WTC11 (cell line): ENCODE measurements around the gene SRSF8. TPM values are rescaled to one million over a fixed set of nuclear protein-coding genes. Genes with fewer than 3 reads are reported as not detected.

Experiments
- ATAC-seq: fragments of 200-7000 bp; cut with Tn5 transposase; 2 replicates; pipeline ENCODE4 v1.10.0; 2021; ENCODE audit warnings: mild to moderate bottlenecking, moderate library complexity
- CTCF ChIA-PET: fragments of 300-600 bp; sonication (Branson Sonifier 250); formaldehyde crosslinking; loops from one replicate; lab custom pipeline; 2021; ENCODE audit warnings: antibody characterized with exemption; lab: Charles Lee
- POLR2A ChIA-PET: fragments of 350-600 bp; sonication (Branson Sonifier 250); formaldehyde crosslinking; loops from one replicate; lab custom pipeline; 2021; ENCODE audit warnings: antibody characterized with exemption; lab: Charles Lee
- DNase-seq: peaks from one replicate; pipeline ENCODE4 v3.0.0; 2021; ENCODE audit warnings: low spot score
- H3K27ac Mint-ChIP-seq: 2 replicates; pipeline ENCODE4 v1.8.0; 2021; ENCODE audit warnings: mixed read lengths
- H3K27me3 Mint-ChIP-seq: 2 replicates; pipeline ENCODE4 v1.8.0; 2021; ENCODE audit warnings: low read depth, mild to moderate bottlenecking, moderate library complexity, mixed read lengths
- H3K36me3 Mint-ChIP-seq: 2 replicates; pipeline ENCODE4 v1.8.0; 2021; ENCODE audit warnings: mixed read lengths
- H3K4me1 Mint-ChIP-seq: 2 replicates; pipeline ENCODE4 v1.8.0; 2022; ENCODE audit warnings: mixed read lengths
- H3K4me3 Mint-ChIP-seq: 2 replicates; pipeline ENCODE4 v1.8.0; 2021; ENCODE audit warnings: mild to moderate bottlenecking, moderate library complexity, mixed read lengths
- H3K9me3 Mint-ChIP-seq: 2 replicates; pipeline ENCODE4 v1.8.0; 2021; ENCODE audit warnings: mixed read lengths
- ATF1 ChIP-seq: sonication (generic); formaldehyde crosslinking; IDR thresholded peaks from 2 replicates; pipeline ENCODE4 v1.8.1; 2023; ENCODE audit warnings: mild to moderate bottlenecking, moderate library complexity, missing genetic modification reagents
- FOXJ3 ChIP-seq: sonication (generic); formaldehyde crosslinking; IDR thresholded peaks from 2 replicates; pipeline ENCODE4 v1.9.0; 2021; ENCODE audit warnings: missing genetic modification reagents, mild to moderate bottlenecking, borderline replicate concordance
- FOXK1 ChIP-seq: sonication (generic); formaldehyde crosslinking; IDR thresholded peaks from 2 replicates; pipeline ENCODE4 v1.8.0; 2022; ENCODE audit warnings: mild to moderate bottlenecking, moderate library complexity, missing genetic modification reagents
- IRF2 ChIP-seq: sonication (generic); formaldehyde crosslinking; IDR thresholded peaks from 2 replicates; pipeline ENCODE4 v1.8.0; 2022; ENCODE audit warnings: low read depth, missing genetic modification reagents, borderline replicate concordance
- MXD4 ChIP-seq: fragments of 250-450 bp; sonication (Bioruptor Pico); IDR thresholded peaks from 2 replicates; pipeline ENCODE4 v1.8.0; 2021; ENCODE audit warnings: mild to moderate bottlenecking, moderate library complexity, borderline replicate concordance
- MYBL2 ChIP-seq: sonication (generic); formaldehyde crosslinking; IDR thresholded peaks from 2 replicates; pipeline ENCODE4 v1.8.1; 2023; ENCODE audit warnings: mild to moderate bottlenecking, moderate library complexity, missing genetic modification reagents
- NFYB ChIP-seq: sonication (generic); formaldehyde crosslinking; conservative IDR thresholded peaks from 2 replicates; pipeline ENCODE4 v1.8.0; 2022; ENCODE audit warnings: low read depth, missing genetic modification reagents
- NR1H2 ChIP-seq: sonication (generic); formaldehyde crosslinking; IDR thresholded peaks from 2 replicates; pipeline ENCODE4 v1.9.0; 2021; ENCODE audit warnings: mild to moderate bottlenecking, moderate library complexity, missing genetic modification reagents
- RORB ChIP-seq: fragments of 250-450 bp; sonication (Bioruptor Pico); IDR thresholded peaks from 2 replicates; pipeline ENCODE4 v1.9.0; 2021; ENCODE audit warnings: mild to moderate bottlenecking
- SMAD4 ChIP-seq: sonication (generic); formaldehyde crosslinking; IDR thresholded peaks from 2 replicates; pipeline ENCODE4 v1.8.0; 2022; ENCODE audit warnings: mild to moderate bottlenecking, missing genetic modification reagents
- TCF7 ChIP-seq: sonication (generic); formaldehyde crosslinking; IDR thresholded peaks from 2 replicates; pipeline ENCODE4 v1.8.0; 2022; ENCODE audit warnings: mild to moderate bottlenecking, low read depth, missing genetic modification reagents, moderate library complexity
- ZNF121 ChIP-seq: sonication (generic); formaldehyde crosslinking; IDR thresholded peaks from 2 replicates; pipeline ENCODE4 v1.8.0; 2023; ENCODE audit warnings: missing genetic modification reagents
- ZNF396 ChIP-seq: fragments of 250-450 bp; sonication (Bioruptor Pico); IDR thresholded peaks from 2 replicates; pipeline ENCODE4 v1.8.0; 2021; ENCODE audit warnings: mild to moderate bottlenecking, moderate library complexity, borderline replicate concordance
- ZNF671 ChIP-seq: fragments of 250-450 bp; sonication (Bioruptor Pico); IDR thresholded peaks from 2 replicates; pipeline ENCODE4 v1.8.0; 2021; ENCODE audit warnings: mild to moderate bottlenecking
- total RNA-seq: library from RNA; stranded (reverse); gene quantifications from 3 replicates; pipeline ENCODE4 v1.2.3, GENCODE V29; 2021
- TF ChIP-seq, protein P1 (sequence below): sonication (generic); formaldehyde crosslinking; IDR thresholded peaks from 2 replicates; pipeline ENCODE4 v1.8.1; 2023; ENCODE audit warnings: mild to moderate bottlenecking, missing genetic modification reagents
- TF ChIP-seq, protein P2 (sequence below): sonication (generic); formaldehyde crosslinking; IDR thresholded peaks from 2 replicates; pipeline ENCODE4 v1.8.1; 2022; ENCODE audit warnings: mild to moderate bottlenecking, missing genetic modification reagents, moderate library complexity, borderline replicate concordance
- TF ChIP-seq, protein P3 (sequence below): sonication (generic); formaldehyde crosslinking; IDR thresholded peaks from 2 replicates; pipeline ENCODE4 v1.8.0; 2022; ENCODE audit warnings: mild to moderate bottlenecking, missing genetic modification reagents
- TF ChIP-seq, protein P4 (sequence below): sonication (generic); formaldehyde crosslinking; IDR thresholded peaks from 2 replicates; pipeline ENCODE4 v1.8.1; 2023; ENCODE audit warnings: mild to moderate bottlenecking, missing genetic modification reagents
- TF ChIP-seq, protein P5 (sequence below): sonication (generic); formaldehyde crosslinking; IDR thresholded peaks from 2 replicates; pipeline ENCODE4 v1.8.0; 2022; ENCODE audit warnings: mild to moderate bottlenecking, missing genetic modification reagents
- TF ChIP-seq, protein P6 (sequence below): sonication (generic); formaldehyde crosslinking; IDR thresholded peaks from 2 replicates; pipeline ENCODE4 v1.8.1; 2023; ENCODE audit warnings: mild to moderate bottlenecking, missing genetic modification reagents, borderline replicate concordance
- TF ChIP-seq, protein P7 (sequence below): sonication (generic); formaldehyde crosslinking; IDR thresholded peaks from 2 replicates; pipeline ENCODE4 v1.8.1; 2022; ENCODE audit warnings: missing genetic modification reagents, borderline replicate concordance
- TF ChIP-seq, protein P8 (sequence below): sonication (generic); formaldehyde crosslinking; IDR thresholded peaks from 2 replicates; pipeline ENCODE4 v1.8.1; 2022; ENCODE audit warnings: mild to moderate bottlenecking, moderate library complexity, missing genetic modification reagents

Gene SRSF8
- total RNA-seq, 1 experiment from 2014 or later, result 20.9 TPM

DNA sequence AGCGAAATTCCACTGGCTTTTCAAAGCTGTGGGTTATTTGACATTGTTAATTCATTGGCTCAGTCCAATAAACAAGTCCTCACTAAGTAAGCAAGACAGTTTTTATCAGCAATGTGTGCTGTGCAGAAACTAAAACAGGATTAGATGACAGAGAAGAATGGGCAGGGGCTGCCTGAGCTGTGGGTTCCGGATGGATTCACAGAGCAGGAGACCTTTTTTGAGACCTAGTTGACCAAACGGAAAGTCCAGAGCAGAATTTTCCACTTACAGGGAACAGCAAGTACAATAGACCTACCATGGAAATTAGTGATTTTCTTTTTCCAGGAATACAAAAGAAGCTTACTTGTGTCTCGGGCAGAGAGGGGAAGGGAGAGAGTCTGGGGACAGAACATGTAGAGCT, 22.7 kb upstream of the SRSF8 start:
- DNase-seq (no peak), ATAC-seq (no peak)
- Mint-ChIP-seq H3K4me3 (no peak overlapping the region), H3K36me3 (no peaks in the 10 kb centered on the region), H3K27ac (no peak overlapping the region), H3K27me3 (peaks cover 9% of the 10 kb centered on the region; the same call in 1 of the 2 replicates), H3K9me3 (no peaks in the 10 kb centered on the region)
- CTCF ChIA-PET, result no interaction called here
- POLR2A ChIA-PET, result no interaction called here
- no peak for TF ChIP-seq ZNF671 (CRISPR knock-in tag)
- TF ChIP-seq FOXK1 (CRISPR knock-in tag), result no peak
- TF ChIP-seq ATF1 (CRISPR knock-in tag), result no peak
- no peak for TF ChIP-seq IRF2
- TF ChIP-seq, protein P1, sequence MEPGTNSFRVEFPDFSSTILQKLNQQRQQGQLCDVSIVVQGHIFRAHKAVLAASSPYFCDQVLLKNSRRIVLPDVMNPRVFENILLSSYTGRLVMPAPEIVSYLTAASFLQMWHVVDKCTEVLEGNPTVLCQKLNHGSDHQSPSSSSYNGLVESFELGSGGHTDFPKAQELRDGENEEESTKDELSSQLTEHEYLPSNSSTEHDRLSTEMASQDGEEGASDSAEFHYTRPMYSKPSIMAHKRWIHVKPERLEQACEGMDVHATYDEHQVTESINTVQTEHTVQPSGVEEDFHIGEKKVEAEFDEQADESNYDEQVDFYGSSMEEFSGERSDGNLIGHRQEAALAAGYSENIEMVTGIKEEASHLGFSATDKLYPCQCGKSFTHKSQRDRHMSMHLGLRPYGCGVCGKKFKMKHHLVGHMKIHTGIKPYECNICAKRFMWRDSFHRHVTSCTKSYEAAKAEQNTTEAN (CRISPR knock-in tag), result no peak
- TF ChIP-seq, protein P2, sequence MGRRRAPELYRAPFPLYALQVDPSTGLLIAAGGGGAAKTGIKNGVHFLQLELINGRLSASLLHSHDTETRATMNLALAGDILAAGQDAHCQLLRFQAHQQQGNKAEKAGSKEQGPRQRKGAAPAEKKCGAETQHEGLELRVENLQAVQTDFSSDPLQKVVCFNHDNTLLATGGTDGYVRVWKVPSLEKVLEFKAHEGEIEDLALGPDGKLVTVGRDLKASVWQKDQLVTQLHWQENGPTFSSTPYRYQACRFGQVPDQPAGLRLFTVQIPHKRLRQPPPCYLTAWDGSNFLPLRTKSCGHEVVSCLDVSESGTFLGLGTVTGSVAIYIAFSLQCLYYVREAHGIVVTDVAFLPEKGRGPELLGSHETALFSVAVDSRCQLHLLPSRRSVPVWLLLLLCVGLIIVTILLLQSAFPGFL (CRISPR knock-in tag), result no peak
- no peak for TF ChIP-seq NR1H2 (CRISPR knock-in tag)
- TF ChIP-seq, protein P3, sequence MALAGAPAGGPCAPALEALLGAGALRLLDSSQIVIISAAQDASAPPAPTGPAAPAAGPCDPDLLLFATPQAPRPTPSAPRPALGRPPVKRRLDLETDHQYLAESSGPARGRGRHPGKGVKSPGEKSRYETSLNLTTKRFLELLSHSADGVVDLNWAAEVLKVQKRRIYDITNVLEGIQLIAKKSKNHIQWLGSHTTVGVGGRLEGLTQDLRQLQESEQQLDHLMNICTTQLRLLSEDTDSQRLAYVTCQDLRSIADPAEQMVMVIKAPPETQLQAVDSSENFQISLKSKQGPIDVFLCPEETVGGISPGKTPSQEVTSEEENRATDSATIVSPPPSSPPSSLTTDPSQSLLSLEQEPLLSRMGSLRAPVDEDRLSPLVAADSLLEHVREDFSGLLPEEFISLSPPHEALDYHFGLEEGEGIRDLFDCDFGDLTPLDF (CRISPR knock-in tag), result no peak
- TF ChIP-seq, protein P4, sequence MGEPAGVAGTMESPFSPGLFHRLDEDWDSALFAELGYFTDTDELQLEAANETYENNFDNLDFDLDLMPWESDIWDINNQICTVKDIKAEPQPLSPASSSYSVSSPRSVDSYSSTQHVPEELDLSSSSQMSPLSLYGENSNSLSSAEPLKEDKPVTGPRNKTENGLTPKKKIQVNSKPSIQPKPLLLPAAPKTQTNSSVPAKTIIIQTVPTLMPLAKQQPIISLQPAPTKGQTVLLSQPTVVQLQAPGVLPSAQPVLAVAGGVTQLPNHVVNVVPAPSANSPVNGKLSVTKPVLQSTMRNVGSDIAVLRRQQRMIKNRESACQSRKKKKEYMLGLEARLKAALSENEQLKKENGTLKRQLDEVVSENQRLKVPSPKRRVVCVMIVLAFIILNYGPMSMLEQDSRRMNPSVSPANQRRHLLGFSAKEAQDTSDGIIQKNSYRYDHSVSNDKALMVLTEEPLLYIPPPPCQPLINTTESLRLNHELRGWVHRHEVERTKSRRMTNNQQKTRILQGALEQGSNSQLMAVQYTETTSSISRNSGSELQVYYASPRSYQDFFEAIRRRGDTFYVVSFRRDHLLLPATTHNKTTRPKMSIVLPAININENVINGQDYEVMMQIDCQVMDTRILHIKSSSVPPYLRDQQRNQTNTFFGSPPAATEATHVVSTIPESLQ (CRISPR knock-in tag), result no peak
- TF ChIP-seq, protein P5, sequence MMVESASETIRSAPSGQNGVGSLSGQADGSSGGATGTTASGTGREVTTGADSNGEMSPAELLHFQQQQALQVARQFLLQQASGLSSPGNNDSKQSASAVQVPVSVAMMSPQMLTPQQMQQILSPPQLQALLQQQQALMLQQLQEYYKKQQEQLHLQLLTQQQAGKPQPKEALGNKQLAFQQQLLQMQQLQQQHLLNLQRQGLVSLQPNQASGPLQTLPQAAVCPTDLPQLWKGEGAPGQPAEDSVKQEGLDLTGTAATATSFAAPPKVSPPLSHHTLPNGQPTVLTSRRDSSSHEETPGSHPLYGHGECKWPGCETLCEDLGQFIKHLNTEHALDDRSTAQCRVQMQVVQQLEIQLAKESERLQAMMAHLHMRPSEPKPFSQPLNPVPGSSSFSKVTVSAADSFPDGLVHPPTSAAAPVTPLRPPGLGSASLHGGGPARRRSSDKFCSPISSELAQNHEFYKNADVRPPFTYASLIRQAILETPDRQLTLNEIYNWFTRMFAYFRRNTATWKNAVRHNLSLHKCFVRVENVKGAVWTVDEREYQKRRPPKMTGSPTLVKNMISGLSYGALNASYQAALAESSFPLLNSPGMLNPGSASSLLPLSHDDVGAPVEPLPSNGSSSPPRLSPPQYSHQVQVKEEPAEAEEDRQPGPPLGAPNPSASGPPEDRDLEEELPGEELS, result no peak
- TF ChIP-seq, protein P6, sequence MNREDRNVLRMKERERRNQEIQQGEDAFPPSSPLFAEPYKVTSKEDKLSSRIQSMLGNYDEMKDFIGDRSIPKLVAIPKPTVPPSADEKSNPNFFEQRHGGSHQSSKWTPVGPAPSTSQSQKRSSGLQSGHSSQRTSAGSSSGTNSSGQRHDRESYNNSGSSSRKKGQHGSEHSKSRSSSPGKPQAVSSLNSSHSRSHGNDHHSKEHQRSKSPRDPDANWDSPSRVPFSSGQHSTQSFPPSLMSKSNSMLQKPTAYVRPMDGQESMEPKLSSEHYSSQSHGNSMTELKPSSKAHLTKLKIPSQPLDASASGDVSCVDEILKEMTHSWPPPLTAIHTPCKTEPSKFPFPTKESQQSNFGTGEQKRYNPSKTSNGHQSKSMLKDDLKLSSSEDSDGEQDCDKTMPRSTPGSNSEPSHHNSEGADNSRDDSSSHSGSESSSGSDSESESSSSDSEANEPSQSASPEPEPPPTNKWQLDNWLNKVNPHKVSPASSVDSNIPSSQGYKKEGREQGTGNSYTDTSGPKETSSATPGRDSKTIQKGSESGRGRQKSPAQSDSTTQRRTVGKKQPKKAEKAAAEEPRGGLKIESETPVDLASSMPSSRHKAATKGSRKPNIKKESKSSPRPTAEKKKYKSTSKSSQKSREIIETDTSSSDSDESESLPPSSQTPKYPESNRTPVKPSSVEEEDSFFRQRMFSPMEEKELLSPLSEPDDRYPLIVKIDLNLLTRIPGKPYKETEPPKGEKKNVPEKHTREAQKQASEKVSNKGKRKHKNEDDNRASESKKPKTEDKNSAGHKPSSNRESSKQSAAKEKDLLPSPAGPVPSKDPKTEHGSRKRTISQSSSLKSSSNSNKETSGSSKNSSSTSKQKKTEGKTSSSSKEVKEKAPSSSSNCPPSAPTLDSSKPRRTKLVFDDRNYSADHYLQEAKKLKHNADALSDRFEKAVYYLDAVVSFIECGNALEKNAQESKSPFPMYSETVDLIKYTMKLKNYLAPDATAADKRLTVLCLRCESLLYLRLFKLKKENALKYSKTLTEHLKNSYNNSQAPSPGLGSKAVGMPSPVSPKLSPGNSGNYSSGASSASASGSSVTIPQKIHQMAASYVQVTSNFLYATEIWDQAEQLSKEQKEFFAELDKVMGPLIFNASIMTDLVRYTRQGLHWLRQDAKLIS (CRISPR knock-in tag), result no peak
- no peak for TF ChIP-seq ZNF396 (CRISPR knock-in tag)
- TF ChIP-seq MXD4 (CRISPR knock-in tag), result no peak
- TF ChIP-seq, all 79 proteins: peak for 0
- H3K4me1 Mint-ChIP-seq, result no peaks in the 10 kb centered on the region

DNA sequence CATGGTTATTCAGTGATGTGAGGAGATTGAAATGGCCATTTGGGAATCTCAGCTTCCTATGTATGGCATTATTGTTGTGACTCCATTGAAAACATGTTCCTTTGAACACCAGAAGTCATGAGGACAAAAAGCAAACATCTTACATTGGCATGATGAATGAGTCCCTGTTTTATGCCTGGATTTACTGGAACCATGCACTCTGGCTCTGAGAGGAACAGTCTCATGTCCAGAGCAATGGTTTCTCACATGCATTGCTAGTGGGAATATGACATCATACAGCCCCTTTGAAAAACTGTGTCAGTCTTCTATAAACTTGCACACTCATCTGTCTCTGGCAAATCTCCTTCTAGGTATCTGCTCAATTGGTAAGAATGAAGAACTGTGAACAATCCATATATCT, 20.9 kb upstream of the SRSF8 start:
- ChIA-PET POLR2A (no interaction called here), CTCF (no interaction called here)
- H3K4me1 Mint-ChIP-seq, result no peaks in the 10 kb centered on the region
- H3K4me3 Mint-ChIP-seq, result no peak overlapping the region
- DNase-seq, result no peak
- H3K36me3 Mint-ChIP-seq, result no peaks in the 10 kb centered on the region
- peaks cover 9% of the 10 kb centered on the region; the same call in 1 of the 2 replicates for H3K27me3 Mint-ChIP-seq
- H3K9me3 Mint-ChIP-seq, result no peaks in the 10 kb centered on the region
- no peak for ATAC-seq
- H3K27ac Mint-ChIP-seq, result no peak overlapping the region
- TF ChIP-seq, protein P7, sequence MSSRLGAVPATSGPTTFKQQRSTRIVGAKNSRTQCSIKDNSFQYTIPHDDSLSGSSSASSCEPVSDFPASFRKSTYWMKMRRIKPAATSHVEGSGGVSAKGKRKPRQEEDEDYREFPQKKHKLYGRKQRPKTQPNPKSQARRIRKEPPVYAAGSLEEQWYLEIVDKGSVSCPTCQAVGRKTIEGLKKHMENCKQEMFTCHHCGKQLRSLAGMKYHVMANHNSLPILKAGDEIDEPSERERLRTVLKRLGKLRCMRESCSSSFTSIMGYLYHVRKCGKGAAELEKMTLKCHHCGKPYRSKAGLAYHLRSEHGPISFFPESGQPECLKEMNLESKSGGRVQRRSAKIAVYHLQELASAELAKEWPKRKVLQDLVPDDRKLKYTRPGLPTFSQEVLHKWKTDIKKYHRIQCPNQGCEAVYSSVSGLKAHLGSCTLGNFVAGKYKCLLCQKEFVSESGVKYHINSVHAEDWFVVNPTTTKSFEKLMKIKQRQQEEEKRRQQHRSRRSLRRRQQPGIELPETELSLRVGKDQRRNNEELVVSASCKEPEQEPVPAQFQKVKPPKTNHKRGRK, result no peak
- TF ChIP-seq RORB (CRISPR knock-in tag), result no peak
- TF ChIP-seq FOXJ3 (CRISPR knock-in tag), result no peak
- TF ChIP-seq FOXK1 (CRISPR knock-in tag), result no peak
- TF ChIP-seq SMAD4 (CRISPR knock-in tag), result no peak
- TF ChIP-seq ZNF121 (CRISPR knock-in tag), result no peak
- TF ChIP-seq, protein P8, sequence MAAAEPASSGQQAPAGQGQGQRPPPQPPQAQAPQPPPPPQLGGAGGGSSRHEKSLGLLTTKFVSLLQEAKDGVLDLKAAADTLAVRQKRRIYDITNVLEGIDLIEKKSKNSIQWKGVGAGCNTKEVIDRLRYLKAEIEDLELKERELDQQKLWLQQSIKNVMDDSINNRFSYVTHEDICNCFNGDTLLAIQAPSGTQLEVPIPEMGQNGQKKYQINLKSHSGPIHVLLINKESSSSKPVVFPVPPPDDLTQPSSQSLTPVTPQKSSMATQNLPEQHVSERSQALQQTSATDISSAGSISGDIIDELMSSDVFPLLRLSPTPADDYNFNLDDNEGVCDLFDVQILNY (CRISPR knock-in tag), result no peak
- no peak for TF ChIP-seq TCF7
- no peak for TF ChIP-seq MYBL2 (CRISPR knock-in tag)
- TF ChIP-seq NFYB (CRISPR knock-in tag), result no peak
